Caco-2 (cell line): ENCODE measurements around the gene LSM3. TPM values are rescaled to one million over a fixed set of nuclear protein-coding genes. Genes with fewer than 3 reads are reported as not detected.

ENCODE experiments used
- BruUV-seq: library from RNA; stranded (reverse); fragments of 400-500 nt; replicated peaks from 2 replicates; lab custom pipeline; 2021; lab: Mats Ljungman, UMichigan
- CTCF ChIA-PET: fragments of 300-600 bp; sonication (Branson Sonifier 250); formaldehyde crosslinking; loops from one replicate; lab custom pipeline; 2022; ENCODE audit warnings: antibody characterized with exemption; lab: Charles Lee
- POLR2A ChIA-PET: fragments of 300-600 bp; sonication (Branson Sonifier 250); formaldehyde crosslinking; loops from one replicate; lab custom pipeline; 2022; ENCODE audit warnings: antibody characterized with exemption; lab: Charles Lee
- DNase-seq, 2 experiments: peaks; one replicate each; pipeline versions ENCODE4 v3.0.0 to v3.0.0-alpha.2; 2020 to 2022
- H3K27me3 ChIP-seq: replicated peaks from 2 replicates; pipeline ENCODE4 v1.6.0; 2011; ENCODE audit warnings: low read length; ENCODE audit not compliant: control insufficient read depth, insufficient read depth
- H3K36me3 ChIP-seq: 2 replicates; pipeline ENCODE4 v1.5.1; 2011; ENCODE audit warnings: low read length; ENCODE audit not compliant: control insufficient read depth, insufficient read depth
- H3K4me1 ChIP-seq: fragments of 250-450 bp; sonication (Bioruptor Pico); 2 replicates; pipeline ENCODE4 v1.5.1; 2020; ENCODE audit warnings: mild to moderate bottlenecking
- H3K4me3 ChIP-seq: 2 replicates; pipeline ENCODE4 v1.5.1; 2011; ENCODE audit warnings: low read depth, mild to moderate bottlenecking, control low read depth, low read length
- H3K9me3 ChIP-seq: fragments of 250-450 bp; sonication (Bioruptor Pico); 2 replicates; pipeline ENCODE4 v1.5.1; 2020; ENCODE audit warnings: mild to moderate bottlenecking, moderate library complexity
- H3K27ac Mint-ChIP-seq: one replicate; pipeline ENCODE4 v1.8.0; 2022; ENCODE audit warnings: mixed read lengths; ENCODE audit not compliant: unreplicated experiment
- H3K27me3 Mint-ChIP-seq: one replicate; pipeline ENCODE4 v1.8.0; 2022; ENCODE audit warnings: mixed read lengths; ENCODE audit not compliant: insufficient read depth, unreplicated experiment
- H3K36me3 Mint-ChIP-seq: one replicate; pipeline ENCODE4 v1.8.0; 2022; ENCODE audit warnings: mild to moderate bottlenecking, mixed read lengths; ENCODE audit not compliant: insufficient read depth, unreplicated experiment
- H3K4me1 Mint-ChIP-seq: one replicate; pipeline ENCODE4 v1.8.0; 2022; ENCODE audit warnings: low read depth, mixed read lengths; ENCODE audit not compliant: unreplicated experiment
- H3K4me3 Mint-ChIP-seq: one replicate; pipeline ENCODE4 v1.8.0; 2022; ENCODE audit warnings: mild to moderate bottlenecking, moderate library complexity, mixed read lengths; ENCODE audit not compliant: unreplicated experiment
- H3K9me3 Mint-ChIP-seq: one replicate; pipeline ENCODE4 v1.8.0; 2022; ENCODE audit warnings: mixed read lengths; ENCODE audit not compliant: unreplicated experiment
- intact Hi-C: fragments of 100-400 bp; cut with micrococcal nuclease; formaldehyde crosslinking; loops from one replicate; pipeline ENCODE4 v1.10.0; 2022; ENCODE audit not compliant: unreplicated experiment
- total RNA-seq: library from RNA; stranded (reverse); gene quantifications from 2 replicates; pipeline ENCODE4 v1.2.3, GENCODE V29; 2022
- TF ChIP-seq, protein P1 (sequence below), 2 experiments: fragments of 200-600 bp in 1 of 2; IDR thresholded peaks; 1 replicate in 1 of 2; 2 replicates in 1 of 2; pipeline versions ENCODE4 v1.5.1 to v1.8.0; 2011 to 2022; ENCODE audit warnings: antibody characterized with exemption in 1 of 2, control low read depth in 1 of 2, inconsistent platforms in 1 of 2, low read depth in 1 of 2, low read length in 1 of 2, mild to moderate bottlenecking in 1 of 2, moderate library complexity in 1 of 2; ENCODE audit not compliant: insufficient read depth in 1 of 2, severe bottlenecking in 1 of 2, unreplicated experiment in 1 of 2

Gene LSM3
- total RNA-seq, 1 experiment from 2014 or later, result 20.5 TPM

DNA sequence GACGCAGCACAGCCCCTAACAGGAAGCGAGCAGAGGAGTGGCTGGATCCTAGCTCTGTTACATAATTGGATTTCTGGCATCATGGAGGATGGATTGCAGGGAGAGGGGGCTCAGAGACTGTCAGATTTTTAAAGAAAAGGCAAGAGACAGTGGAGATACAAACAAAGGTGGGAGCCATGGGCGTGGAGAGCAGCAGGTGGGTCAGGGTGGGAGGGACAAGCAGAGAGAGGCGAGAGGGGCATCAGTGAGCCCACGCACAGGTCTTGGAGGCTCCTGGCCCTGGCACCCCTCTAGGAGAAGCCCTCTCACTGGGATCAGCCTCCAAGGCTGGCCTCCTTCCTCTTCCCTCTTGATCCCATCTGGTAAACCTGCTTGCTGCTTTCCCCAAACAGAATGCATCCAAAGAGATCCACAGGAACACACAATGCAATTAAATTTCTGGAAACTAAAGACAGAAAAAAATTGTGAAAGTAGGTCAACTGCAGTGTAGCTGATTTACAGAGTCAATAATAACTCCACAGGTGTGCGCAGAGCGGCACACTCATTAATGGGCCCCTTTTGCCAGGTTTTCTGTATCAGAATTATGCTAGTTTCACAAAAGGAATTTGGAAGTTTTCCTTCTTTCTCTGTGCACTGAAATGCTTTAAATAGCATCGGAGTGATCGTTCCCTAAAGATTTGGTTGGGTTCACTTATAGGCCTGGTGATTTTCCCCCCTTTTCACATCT, 66.1 kb downstream of the LSM3 start:
- no peaks in the 10 kb centered on the region for H3K36me3 ChIP-seq
- H3K27me3 Mint-ChIP-seq, result no peaks in the 10 kb centered on the region
- TF ChIP-seq, protein P1, sequence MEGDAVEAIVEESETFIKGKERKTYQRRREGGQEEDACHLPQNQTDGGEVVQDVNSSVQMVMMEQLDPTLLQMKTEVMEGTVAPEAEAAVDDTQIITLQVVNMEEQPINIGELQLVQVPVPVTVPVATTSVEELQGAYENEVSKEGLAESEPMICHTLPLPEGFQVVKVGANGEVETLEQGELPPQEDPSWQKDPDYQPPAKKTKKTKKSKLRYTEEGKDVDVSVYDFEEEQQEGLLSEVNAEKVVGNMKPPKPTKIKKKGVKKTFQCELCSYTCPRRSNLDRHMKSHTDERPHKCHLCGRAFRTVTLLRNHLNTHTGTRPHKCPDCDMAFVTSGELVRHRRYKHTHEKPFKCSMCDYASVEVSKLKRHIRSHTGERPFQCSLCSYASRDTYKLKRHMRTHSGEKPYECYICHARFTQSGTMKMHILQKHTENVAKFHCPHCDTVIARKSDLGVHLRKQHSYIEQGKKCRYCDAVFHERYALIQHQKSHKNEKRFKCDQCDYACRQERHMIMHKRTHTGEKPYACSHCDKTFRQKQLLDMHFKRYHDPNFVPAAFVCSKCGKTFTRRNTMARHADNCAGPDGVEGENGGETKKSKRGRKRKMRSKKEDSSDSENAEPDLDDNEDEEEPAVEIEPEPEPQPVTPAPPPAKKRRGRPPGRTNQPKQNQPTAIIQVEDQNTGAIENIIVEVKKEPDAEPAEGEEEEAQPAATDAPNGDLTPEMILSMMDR (IDR thresholded peaks at IDR 0.05; ENCODE audit: insufficient read depth in 1 of 2, low read depth in 1 of 2, low read length in 1 of 2, severe bottlenecking in 1 of 2, unreplicated experiment in 1 of 2), result no peak
- peaks cover 11% of the 10 kb centered on the region for H3K4me1 ChIP-seq
- H3K36me3 Mint-ChIP-seq, result no peaks in the 10 kb centered on the region
- no peaks in the 10 kb centered on the region for H3K27me3 ChIP-seq
- BruUV-seq, result no TSS peak
- no peak overlapping the region for H3K4me3 ChIP-seq
- CTCF ChIA-PET, result no interaction called here
- no peak for DNase-seq
- H3K4me3 Mint-ChIP-seq, result no peak overlapping the region
- no peaks in the 10 kb centered on the region for H3K9me3 ChIP-seq
- H3K4me1 Mint-ChIP-seq, result peaks cover 32% of the 10 kb centered on the region
- H3K27ac Mint-ChIP-seq, result no peak overlapping the region
- intact Hi-C loops, result no loop called here
- POLR2A ChIA-PET, result no interaction called here
- H3K9me3 Mint-ChIP-seq, result peaks cover 9% of the 10 kb centered on the region

DNA sequence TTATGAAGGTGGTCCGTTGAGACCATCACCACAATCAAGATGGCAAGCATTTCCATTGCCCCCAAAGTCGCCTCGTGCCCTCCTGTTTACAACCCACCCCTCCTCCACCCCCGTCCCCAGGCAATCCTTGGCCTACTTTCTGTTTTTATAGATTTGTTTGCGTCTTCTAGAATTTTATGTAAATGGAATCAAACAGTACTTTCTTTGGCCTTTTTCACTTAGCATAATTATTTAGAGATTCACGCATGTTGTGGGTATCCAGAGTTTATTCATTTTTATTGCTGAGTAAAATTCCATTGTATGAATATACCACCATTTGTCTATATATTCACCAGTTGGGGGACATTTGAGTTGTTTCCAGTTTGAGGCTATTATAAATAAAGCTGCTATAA, 66.6 kb downstream of the LSM3 start:
- no peaks in the 10 kb centered on the region for H3K27me3 ChIP-seq
- H3K9me3 ChIP-seq, result no peaks in the 10 kb centered on the region
- no peaks in the 10 kb centered on the region for H3K36me3 ChIP-seq
- Mint-ChIP-seq H3K27me3 (no peaks in the 10 kb centered on the region), H3K36me3 (no peaks in the 10 kb centered on the region), H3K4me1 (peaks cover 32% of the 10 kb centered on the region), H3K27ac (no peak overlapping the region), H3K4me3 (no peak overlapping the region), H3K9me3 (peaks cover 9% of the 10 kb centered on the region)
- intact Hi-C loops, result no loop called here
- TF ChIP-seq, protein P1 (IDR thresholded peaks at IDR 0.05; ENCODE audit: insufficient read depth in 1 of 2, low read depth in 1 of 2, low read length in 1 of 2, severe bottlenecking in 1 of 2, unreplicated experiment in 1 of 2), result no peak
- ChIA-PET POLR2A (no interaction called here), CTCF (interaction anchor here (1.3 kb wide), 1 partner anchor 13 kb away, joined by 3 read pairs; no protein-coding TSS in a partner anchor)
- peaks cover 11% of the 10 kb centered on the region for H3K4me1 ChIP-seq
- DNase-seq, result no peak
- no peak overlapping the region for H3K4me3 ChIP-seq
- BruUV-seq, result no TSS peak

DNA sequence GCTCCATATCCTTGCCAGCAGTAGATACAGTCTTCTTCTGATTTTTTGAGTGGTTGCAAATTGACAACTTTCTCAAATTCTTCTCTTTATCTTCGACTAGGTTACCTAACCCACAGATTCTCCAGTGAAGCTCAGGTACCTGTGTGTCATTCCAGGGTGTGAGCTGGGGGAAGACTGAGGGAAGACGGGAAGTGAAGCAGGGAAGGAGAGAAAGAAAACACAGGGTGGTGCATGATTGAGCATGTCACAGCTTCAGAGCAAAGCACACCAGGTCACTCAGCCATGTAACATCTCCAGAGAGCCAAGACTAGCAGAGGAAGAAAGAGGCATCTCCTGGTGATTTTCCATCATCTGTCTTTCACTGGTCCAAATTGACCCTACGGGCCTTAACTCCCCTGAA, 67.2 kb downstream of the LSM3 start:
- intact Hi-C loops, result no loop called here
- no peak overlapping the region for H3K4me3 Mint-ChIP-seq
- POLR2A ChIA-PET, result no interaction called here
- H3K36me3 Mint-ChIP-seq, result no peaks in the 10 kb centered on the region
- H3K27ac Mint-ChIP-seq, result no peak overlapping the region
- H3K9me3 ChIP-seq, result no peaks in the 10 kb centered on the region
- peaks cover 11% of the 10 kb centered on the region for H3K4me1 ChIP-seq
- peaks cover 9% of the 10 kb centered on the region for H3K9me3 Mint-ChIP-seq
- TF ChIP-seq, protein P1 (IDR thresholded peaks at IDR 0.05; ENCODE audit: insufficient read depth in 1 of 2, low read depth in 1 of 2, low read length in 1 of 2, severe bottlenecking in 1 of 2, unreplicated experiment in 1 of 2), result no peak
- CTCF ChIA-PET, result interaction anchor here (1.3 kb wide), 1 partner anchor 14 kb away, joined by 3 read pairs; no protein-coding TSS in a partner anchor
- no peak for DNase-seq
- no peaks in the 10 kb centered on the region for H3K36me3 ChIP-seq
- H3K4me1 Mint-ChIP-seq, result peaks cover 32% of the 10 kb centered on the region
- no peaks in the 10 kb centered on the region for H3K27me3 Mint-ChIP-seq
- BruUV-seq, result no TSS peak
- H3K4me3 ChIP-seq, result no peak overlapping the region
- H3K27me3 ChIP-seq, result no peaks in the 10 kb centered on the region
